RPMI7951 (cell line): ENCODE data around the gene OR51V1. TPM values are rescaled to one million over a fixed set of nuclear protein-coding genes. Genes with fewer than 3 reads are reported as not detected.
"Not testable (repeated sequence)": the region's sequence is repeated elsewhere in the genome, so short reads cannot be mapped to it uniquely, and the experiment has no call there.

Experiments
- DNase-seq: peaks from one replicate; pipeline ENCODE4 v3.0.0-alpha.2; 2012; ENCODE audit warnings: low read depth
- total RNA-seq: library from RNA; depleted of rRNA; stranded (reverse); fragments of >200 nt; shearing (Covaris generic); gene quantifications from 2 replicates; pipeline ENCODE4 v1.2.3, GENCODE V29; 2014; rRNA removed

The OR51V1 gene
- total RNA-seq, 1 experiment from 2014 or later = not detected

GRCh38 chr11:5171856-5172255, 28.6 kb downstream of the OR51V1 start:
- DNase-seq = no peak

- not testable (repeated sequence) for DNase-seq
Measured at GRCh38 chr11:5165898-5166297, 34.6 kb downstream of the OR51V1 start.

GRCh38 chr11:5164807-5165206, 35.7 kb downstream of the OR51V1 start:
- DNase-seq = not testable (repeated sequence)

- DNase-seq = not testable (repeated sequence)
Measured at GRCh38 chr11:5161045-5161444, 39.4 kb downstream of the OR51V1 start.

- not testable (repeated sequence) for DNase-seq
Measured at GRCh38 chr11:5160217-5160616, 40.3 kb downstream of the OR51V1 start.

- DNase-seq = no peak
Measured at GRCh38 chr11:5159806-5160205, 40.7 kb downstream of the OR51V1 start.

GRCh38 chr11:5154657-5155056, 45.8 kb downstream of the OR51V1 start, which contains the start of gene OR52A1:
TSS of gene OR52A1 (minus strand) at chr11:5154757. CDS start at chr11:5152369, 2,388 bp downstream.
- no peak for DNase-seq

GRCh38 chr11:5153574-5154431, 46.7 kb downstream of the OR51V1 start:
- DNase-seq = no peak

GRCh38 chr11:5151713-5152153, 48.7 kb downstream of the OR51V1 start:
- DNase-seq = no peak

Other genes starting within 250 kb of the OR51V1 start
- not detected in 2 replicates for gene OR51A2, start 245.0 kb downstream of the OR51V1 start, total RNA-seq
- not detected in 2 replicates for gene OR51L1, start 205.8 kb downstream of the OR51V1 start, total RNA-seq
- not detected in 2 replicates for gene OR52J3, start 154.2 kb downstream of the OR51V1 start, total RNA-seq
- not detected in 2 replicates for gene OR52E2, start 141.1 kb downstream of the OR51V1 start, total RNA-seq
- not detected in 2 replicates for gene OR52E1, start 131.1 kb downstream of the OR51V1 start, total RNA-seq
- not detected in 2 replicates for gene OR52A5, start 62.3 kb downstream of the OR51V1 start, total RNA-seq
- not detected in 2 replicates for gene OR52A1, start 45.9 kb downstream of the OR51V1 start, total RNA-seq
- not detected in 2 replicates for gene HBB, start 26.4 kb upstream of the OR51V1 start, total RNA-seq
- not detected in 2 replicates for gene HBD, start 33.8 kb upstream of the OR51V1 start, total RNA-seq
- gene HBG1, start 49.2 kb upstream of the OR51V1 start, total RNA-seq = not detected in 2 replicates
- 1.3 TPM in 1 of 2 replicates, not detected in the other for gene HBG2, start 54.1 kb upstream of the OR51V1 start, total RNA-seq
- 4.6 and 6.4 TPM in 2 replicates for gene HBE1, start 69.3 kb upstream of the OR51V1 start, total RNA-seq
- not detected in 2 replicates for gene OR51B4, start 101.3 kb upstream of the OR51V1 start, total RNA-seq
- gene OR51B2, start 123.6 kb upstream of the OR51V1 start, total RNA-seq = 0.36 TPM in 1 of 2 replicates, not detected in the other
- 1.8 and 2.0 TPM in 2 replicates for gene OR51B5, start 142.8 kb upstream of the OR51V1 start, total RNA-seq
- gene OR51B6, start 150.8 kb upstream of the OR51V1 start, total RNA-seq = not detected in 2 replicates
- gene OR51M1, start 183.1 kb upstream of the OR51V1 start, total RNA-seq = not detected in 2 replicates
- not detected in 2 replicates for gene OR51Q1, start 221.4 kb upstream of the OR51V1 start, total RNA-seq
- gene OR51I1, start 240.8 kb upstream of the OR51V1 start, total RNA-seq = 0.20 TPM in 1 of 2 replicates, not detected in the other
- not detected in 2 replicates for gene OR51I2, start 248.6 kb upstream of the OR51V1 start, total RNA-seq